Myometrial cell (primary cell): ENCODE measurements around the gene R3HDML. TPM values are rescaled to one million over a fixed set of nuclear protein-coding genes. Genes with fewer than 3 reads are reported as not detected.

Source experiments
- total RNA-seq: library from RNA; depleted of rRNA; stranded (reverse); fragments of >200 nt; gene quantifications from 2 replicates; pipeline ENCODE4 v1.2.3, GENCODE V29; 2015

Gene R3HDML
- not detected in 2 replicates for total RNA-seq

GRCh38 chr20:44336725-44337380, at the start of gene R3HDML:
TSS of gene R3HDML (plus strand) at chr20:44337043. CDS start at chr20:44337158, 115 bp downstream.

DNA sequence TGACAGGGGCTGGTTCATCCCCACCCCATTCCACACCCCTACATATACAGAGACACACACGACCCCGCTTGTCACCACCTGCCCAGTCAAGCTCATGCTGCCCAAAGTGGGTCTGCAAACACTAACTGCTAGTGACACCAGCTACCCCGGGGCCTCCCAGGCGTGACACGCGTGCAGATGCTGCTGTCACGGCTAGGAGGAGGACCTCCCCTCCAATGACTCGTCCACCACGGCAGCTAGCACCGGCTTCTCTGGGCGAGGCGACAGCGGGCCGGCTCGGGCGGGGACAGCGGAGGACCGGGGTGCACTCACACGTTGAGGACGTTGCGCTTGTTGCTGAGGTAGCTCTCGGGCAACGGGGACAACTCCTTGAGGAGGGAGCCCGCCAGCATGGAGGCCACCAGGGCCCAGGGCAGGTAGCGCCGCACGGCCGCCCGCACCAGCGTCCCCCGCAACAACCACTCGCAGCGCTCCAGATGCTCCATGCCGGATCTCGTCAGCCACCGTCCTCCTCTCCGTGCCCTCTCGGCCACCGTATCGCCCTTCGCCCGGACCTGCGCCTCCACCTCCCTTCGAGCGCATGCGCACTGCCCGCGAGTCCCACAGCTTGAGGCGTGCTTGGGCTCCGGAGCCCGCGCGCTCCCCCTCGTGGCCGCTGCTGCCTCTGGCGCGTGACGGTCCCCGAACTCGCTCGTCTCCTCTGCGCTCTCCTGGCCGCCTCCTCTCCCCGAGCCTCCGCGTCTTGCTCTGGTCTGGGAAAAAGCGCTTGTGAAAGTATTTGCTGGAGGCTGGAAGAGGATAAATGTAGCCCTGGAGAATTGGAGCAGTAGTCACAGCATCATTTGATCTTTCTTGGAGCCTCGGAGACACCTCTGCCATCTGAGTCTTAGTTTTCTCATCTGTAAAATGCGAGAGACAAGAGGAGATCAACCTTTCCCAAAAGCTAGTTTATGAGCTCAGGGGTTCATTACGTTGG, 25.9 kb upstream of the R3HDML start, which contains the start of gene FITM2:
Gene FITM2, minus strand, starts transcription at position 539 of the 976 bp plus-strand sequence. Its CDS starts 54 bp downstream, at position 485.

DNA sequence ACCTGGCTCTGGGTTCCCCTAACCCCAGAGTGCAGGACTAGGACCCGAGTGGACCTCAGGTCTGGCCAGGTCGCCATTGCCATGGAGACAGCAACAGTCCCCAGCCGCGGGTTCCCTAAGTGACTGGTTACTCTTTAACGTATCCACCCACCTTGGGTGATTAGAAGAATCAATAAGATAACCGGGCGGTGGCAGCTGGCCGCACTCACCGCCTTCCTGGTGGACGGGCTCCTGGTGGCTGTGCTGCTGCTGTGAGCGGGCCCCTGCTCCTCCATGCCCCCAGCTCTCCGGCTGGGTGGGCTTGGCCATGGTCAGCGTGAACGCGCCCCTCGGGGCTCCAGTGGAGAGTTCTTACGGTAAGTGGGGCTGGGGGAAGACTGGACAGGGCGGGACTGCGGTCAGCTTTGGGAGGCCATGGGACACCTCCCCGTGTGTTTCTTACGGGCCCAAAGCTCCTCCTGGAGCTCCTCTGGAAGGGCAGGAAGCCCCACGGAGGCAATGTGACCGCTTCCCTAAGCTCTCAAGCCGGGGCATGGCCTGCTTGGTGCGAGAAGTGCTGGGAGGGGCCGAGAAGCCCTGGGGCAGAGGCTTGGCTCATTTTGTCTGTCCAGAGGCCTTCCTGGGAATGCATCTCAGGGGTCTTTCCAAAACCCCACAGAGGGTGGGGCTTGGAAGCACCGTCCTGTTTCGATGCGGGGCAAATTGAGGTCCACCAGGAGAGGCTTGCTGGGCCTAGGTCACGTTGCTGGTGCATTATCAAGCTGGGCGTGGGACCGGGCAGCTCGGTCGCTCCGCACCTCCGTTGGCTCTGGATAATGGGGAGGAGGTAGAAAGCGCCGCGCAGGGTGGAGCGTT, 18.9 kb downstream of the R3HDML start, which contains the start of gene HNF4A:
Gene HNF4A, plus strand, starts transcription at position 202 of the 855 bp plus-strand sequence. Its CDS starts 106 bp downstream, at position 308.

Other genes with a start within 250 kb of the R3HDML start
- 1.4 and 2.1 TPM in 2 replicates for gene JPH2, start 149.9 kb upstream of the R3HDML start, total RNA-seq
- gene OSER1, start 126.3 kb upstream of the R3HDML start, total RNA-seq = 30.3 and 30.8 TPM in 2 replicates
- gene GDAP1L1, start 89.7 kb upstream of the R3HDML start, total RNA-seq = not detected in 2 replicates
- 7.6 and 8.9 TPM in 2 replicates for gene FITM2, start 25.8 kb upstream of the R3HDML start, total RNA-seq
- gene HNF4A, start 18.7 kb downstream of the R3HDML start, total RNA-seq = not detected in 2 replicates
- gene TTPAL, start 138.8 kb downstream of the R3HDML start, total RNA-seq = 16.7 and 18.6 TPM in 2 replicates
- 91.7 and 93.4 TPM in 2 replicates for gene SERINC3, start 185.0 kb downstream of the R3HDML start, total RNA-seq
- gene PKIG, start 245.5 kb downstream of the R3HDML start, total RNA-seq = 125 and 143 TPM in 2 replicates